ENCODE results near the gene SP140L.
A peak's percentile ranks its signal among the peaks of the same experiment; 100 is the strongest.
"Not testable (repeated sequence)": the region's sequence is repeated elsewhere in the genome, so short reads cannot be mapped to it uniquely, and the experiment has no call there.

The SP140L gene

GRCh38 chr2:230418341-230419016, 91.5 kb downstream of the SP140L start:
- DNase-seq (ENCODE audit: low read depth, low spot score) = peak; percentile 59

DNA sequence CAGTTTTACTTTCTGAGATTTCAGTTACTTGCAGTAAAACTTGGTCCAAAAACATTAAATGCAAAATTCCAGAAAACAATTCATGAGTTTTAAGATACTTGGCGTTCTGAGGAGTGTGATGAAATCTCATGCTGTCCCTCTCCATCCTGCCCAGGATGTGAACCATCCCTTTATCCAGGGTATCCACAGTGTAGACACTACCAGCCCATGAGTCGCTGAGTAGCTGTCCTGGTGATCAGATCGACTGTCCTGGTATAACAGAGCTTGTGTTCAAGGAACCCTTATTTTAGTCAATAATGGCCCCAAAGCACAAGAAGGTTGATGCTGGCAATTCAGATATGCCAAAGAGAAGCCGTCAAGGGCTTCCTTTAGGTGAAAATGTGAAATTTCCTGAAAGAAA, 92.2 kb downstream of the SP140L start:
- no peak for DNase-seq (ENCODE audit: low read depth, low spot score)

DNA sequence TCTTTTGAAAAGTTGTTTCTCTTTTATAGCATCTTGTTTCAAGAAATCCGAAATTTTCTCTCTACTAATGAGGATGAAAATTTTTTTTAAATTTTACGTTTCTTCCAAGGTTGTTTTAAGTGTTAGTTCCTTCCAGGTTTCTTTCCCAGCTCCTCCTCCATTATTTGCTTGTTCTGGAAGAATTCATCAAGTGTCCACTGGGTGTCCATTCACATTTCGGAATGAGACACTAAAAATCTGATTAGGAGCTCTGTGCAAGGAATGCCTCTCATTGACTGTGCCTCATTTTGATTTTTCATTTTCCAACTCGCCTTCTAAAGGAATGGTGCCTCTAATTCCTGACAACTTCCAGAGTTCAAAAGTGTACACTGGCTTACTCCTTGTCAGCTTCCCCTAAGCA, 95.2 kb downstream of the SP140L start:
- DNase-seq (ENCODE audit: low read depth, low spot score) = no peak

- peak; percentile 45 for DNase-seq (ENCODE audit: low read depth, low spot score)
Measured at GRCh38 chr2:230423851-230424458, 97.0 kb downstream of the SP140L start.

GRCh38 chr2:230425377-230425776, 98.4 kb downstream of the SP140L start:
- no peak for DNase-seq (ENCODE audit: low read depth, low spot score)

- DNase-seq (ENCODE audit: low read depth, low spot score) = no peak
Measured at GRCh38 chr2:230429513-230429912, 102.5 kb downstream of the SP140L start.

- no peak for DNase-seq (ENCODE audit: low read depth, low spot score)
Measured at GRCh38 chr2:230430957-230431910, 104.2 kb downstream of the SP140L start.

- DNase-seq (ENCODE audit: low read depth, low spot score) = no peak
Measured at GRCh38 chr2:230434677-230435324, 107.8 kb downstream of the SP140L start.

DNA sequence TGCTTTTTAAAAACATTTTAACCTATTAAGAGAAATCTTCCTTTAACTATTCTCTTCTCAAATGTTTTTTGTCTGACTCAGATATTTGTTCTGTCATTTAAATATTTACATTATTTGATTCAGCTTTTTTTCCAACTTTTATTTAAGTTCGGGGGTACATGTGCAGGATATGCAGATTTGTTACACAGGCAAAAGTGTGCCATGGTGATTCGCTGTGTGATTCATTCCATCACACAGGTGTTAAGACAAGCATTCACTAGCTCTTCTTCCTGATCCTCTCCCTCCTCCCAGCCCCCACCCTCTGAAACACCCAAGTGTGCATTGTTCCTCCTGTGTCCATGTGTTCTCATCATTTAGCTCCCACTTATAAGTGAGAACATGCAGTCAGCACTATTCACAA, 108.4 kb downstream of the SP140L start:
- no peak for DNase-seq (ENCODE audit: low read depth, low spot score)

DNA sequence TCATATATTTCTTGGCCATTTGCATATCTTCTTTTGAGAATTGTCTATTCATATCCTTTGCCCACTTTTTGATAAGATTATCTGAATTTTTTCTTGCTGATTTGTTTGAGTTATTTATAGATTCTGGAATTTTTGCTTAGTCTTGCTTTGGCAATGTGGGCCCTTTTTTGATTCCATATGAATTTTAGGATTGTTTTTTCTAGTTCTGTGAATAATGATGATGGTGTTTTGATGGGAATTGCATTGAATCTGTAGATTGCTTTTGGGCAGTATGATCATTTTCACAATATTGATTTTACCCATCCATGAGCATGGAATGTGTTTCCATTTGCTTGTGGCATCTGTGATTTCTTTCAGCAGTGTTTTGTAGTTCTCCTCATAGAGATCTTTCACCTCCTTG, 112.1 kb downstream of the SP140L start:
- DNase-seq (ENCODE audit: low read depth, low spot score) = not testable (repeated sequence)

DNA sequence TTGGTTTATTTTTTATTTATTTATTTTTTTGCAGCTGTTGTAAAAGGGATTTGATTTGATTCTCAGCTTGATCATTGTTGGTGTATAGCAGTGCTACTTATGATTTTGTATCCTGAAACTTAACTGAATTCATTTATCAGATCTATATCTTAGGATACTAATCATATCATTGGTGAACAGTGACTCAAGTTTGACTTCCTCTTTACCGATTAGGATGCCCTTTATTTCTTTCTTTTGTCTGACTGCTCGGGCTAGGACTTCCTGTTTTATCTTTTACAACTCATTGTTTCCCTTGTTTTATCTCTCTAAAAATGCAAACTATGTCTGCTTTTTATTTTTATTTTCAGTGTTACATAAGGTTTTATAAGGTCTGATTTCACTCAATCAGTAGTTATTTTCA, 112.6 kb downstream of the SP140L start:
- DNase-seq (ENCODE audit: low read depth, low spot score) = no peak

GRCh38 chr2:230441227-230441897, 114.4 kb downstream of the SP140L start:
- DNase-seq (ENCODE audit: low read depth, low spot score) = peak; percentile 28

GRCh38 chr2:230443541-230443940, 116.5 kb downstream of the SP140L start:
- peak; percentile 26 for DNase-seq (ENCODE audit: low read depth, low spot score)

GRCh38 chr2:230444832-230445231, 117.8 kb downstream of the SP140L start:
- DNase-seq (ENCODE audit: low read depth, low spot score) = no peak

DNA sequence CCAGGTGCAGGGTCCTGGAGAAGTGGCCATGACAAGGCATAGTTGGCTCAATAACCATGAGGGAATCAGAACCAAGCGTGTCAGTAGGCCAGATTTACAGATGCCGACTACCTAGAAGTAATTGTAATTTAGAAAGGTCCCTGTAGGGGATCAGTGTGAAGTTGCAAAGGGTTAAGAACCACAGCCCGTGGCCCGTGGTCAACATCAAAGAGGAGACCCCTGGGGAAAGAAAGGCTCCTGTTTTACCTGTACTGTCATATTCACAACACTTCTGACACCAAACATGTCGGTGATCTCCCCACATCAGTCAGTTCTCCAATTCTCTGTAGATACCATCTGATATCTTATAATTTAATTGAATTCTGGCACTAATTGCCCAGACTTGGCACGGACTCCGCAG, 120.0 kb downstream of the SP140L start:
- DNase-seq (ENCODE audit: low read depth, low spot score) = no peak

DNA sequence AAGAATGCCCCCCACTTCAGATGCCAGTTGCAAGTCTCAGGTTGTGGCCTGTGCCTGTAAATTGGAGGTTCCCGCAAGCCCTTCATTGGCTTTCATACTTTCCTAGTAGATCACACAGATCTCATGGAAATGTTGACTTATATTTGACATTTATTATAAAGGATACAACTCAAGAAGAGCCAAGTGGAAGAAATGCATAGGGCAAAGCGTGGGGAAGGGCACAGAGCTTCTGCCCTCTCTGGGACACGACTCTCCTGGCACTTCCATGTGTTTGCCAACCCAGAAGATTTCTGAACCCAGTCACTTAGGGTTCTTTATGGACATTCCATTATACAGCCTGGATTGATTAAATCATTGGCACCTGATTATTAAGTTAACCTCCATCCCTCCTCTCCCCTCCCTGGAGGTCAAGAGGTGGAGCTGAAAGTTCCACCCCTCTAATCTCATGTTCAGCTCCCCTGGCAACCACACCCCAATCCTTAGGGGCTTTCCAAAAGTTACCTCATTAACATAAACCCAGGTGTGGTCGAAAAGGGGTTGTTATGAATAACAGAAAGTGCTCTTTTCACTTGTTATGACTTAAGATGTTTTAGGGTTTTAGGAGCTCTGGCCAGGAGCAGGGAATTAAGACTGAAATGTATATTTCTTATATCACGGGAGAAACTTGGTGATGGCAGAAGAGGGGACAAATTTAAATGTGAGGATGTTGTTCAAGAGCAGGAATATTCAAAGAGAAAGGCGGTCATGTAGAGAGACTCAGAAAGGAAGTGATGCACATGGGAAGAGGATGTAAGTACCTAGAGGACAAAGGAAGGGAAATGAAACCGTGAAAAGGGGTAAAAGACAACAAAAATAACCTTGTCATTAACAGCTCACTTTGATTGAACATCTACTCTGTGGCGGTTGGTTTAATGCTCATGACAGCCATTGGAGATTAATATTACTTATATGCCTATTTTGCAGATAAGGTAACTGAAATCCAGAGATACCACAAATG, 120.8 kb downstream of the SP140L start:
- no peak for DNase-seq (ENCODE audit: low read depth, low spot score)

GRCh38 chr2:230449901-230450467, 123.0 kb downstream of the SP140L start:
- no peak for DNase-seq (ENCODE audit: low read depth, low spot score)

DNA sequence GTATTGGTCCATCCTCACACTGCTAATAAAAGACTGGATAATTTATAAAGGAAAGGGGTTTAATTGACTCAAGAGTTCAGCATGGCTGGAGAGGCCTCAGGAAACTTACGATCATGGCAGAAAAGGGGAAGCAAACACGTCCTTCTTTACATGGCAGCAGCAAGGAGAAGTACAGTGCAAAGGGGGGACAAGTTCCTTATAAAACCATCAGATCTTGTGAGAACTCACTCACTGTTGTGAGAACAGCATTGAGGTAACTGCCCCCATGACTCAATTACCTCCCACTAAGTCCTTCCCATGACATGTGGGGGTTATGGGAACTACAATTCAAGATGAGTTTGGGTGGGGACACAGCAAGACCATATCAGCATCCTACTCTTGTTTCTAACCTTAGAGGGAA, 126.0 kb downstream of the SP140L start:
- DNase-seq (ENCODE audit: low read depth, low spot score) = no peak
